Calu3 (cell line): ENCODE data around the gene HARS1. TPM values are rescaled to one million over a fixed set of nuclear protein-coding genes. Genes with fewer than 3 reads are reported as not detected.
A peak's percentile ranks its signal among the peaks of the same experiment; 100 is the strongest.

Source experiments
- BruUV-seq: library from RNA; stranded (reverse); fragments of 400-500 nt; replicated peaks from 2 replicates; lab custom pipeline; 2021; lab: Mats Ljungman, UMichigan
- CTCF ChIA-PET: fragments of 300-600 bp; sonication (Branson Sonifier 250); formaldehyde crosslinking; loops from one replicate; lab custom pipeline; 2022; ENCODE audit warnings: antibody characterized with exemption; lab: Charles Lee
- DNase-seq: peaks from one replicate; pipeline ENCODE4 v3.0.0; 2022
- H3K27ac Mint-ChIP-seq: one replicate; pipeline ENCODE4 v1.8.0; 2022; ENCODE audit warnings: mixed read lengths; ENCODE audit not compliant: unreplicated experiment
- H3K27me3 Mint-ChIP-seq: one replicate; pipeline ENCODE4 v1.8.0; 2022; ENCODE audit warnings: mixed read lengths; ENCODE audit not compliant: unreplicated experiment
- H3K36me3 Mint-ChIP-seq: one replicate; pipeline ENCODE4 v1.8.0; 2022; ENCODE audit warnings: mild to moderate bottlenecking, moderate library complexity, mixed read lengths; ENCODE audit not compliant: insufficient read depth, unreplicated experiment
- H3K4me1 Mint-ChIP-seq: one replicate; pipeline ENCODE4 v1.8.0; 2022; ENCODE audit warnings: mild to moderate bottlenecking, low read depth, mixed read lengths; ENCODE audit not compliant: unreplicated experiment
- H3K4me3 Mint-ChIP-seq: one replicate; pipeline ENCODE4 v1.8.0; 2022; ENCODE audit warnings: mild to moderate bottlenecking, low read depth, moderate library complexity, mixed read lengths; ENCODE audit not compliant: unreplicated experiment
- H3K9me3 Mint-ChIP-seq: one replicate; pipeline ENCODE4 v1.8.0; 2022; ENCODE audit warnings: low read depth, mixed read lengths; ENCODE audit not compliant: unreplicated experiment
- CTCF ChIP-seq: fragments of 200-600 bp; IDR thresholded peaks from one replicate; pipeline ENCODE4 v1.8.0; 2022; ENCODE audit warnings: antibody characterized with exemption; ENCODE audit not compliant: unreplicated experiment
- intact Hi-C: fragments of 100-400 bp; cut with micrococcal nuclease; formaldehyde crosslinking; loops from one replicate; pipeline ENCODE4 v1.10.0; 2022; ENCODE audit not compliant: unreplicated experiment
- total RNA-seq: library from RNA; stranded (reverse); gene quantifications from 2 replicates; pipeline ENCODE4 v1.2.3, GENCODE V29; 2022

HARS1 gene
- total RNA-seq, 1 experiment from 2014 or later = 79.9 TPM

GRCh38 chr5:140633021-140633471 lies 58.1 kb downstream of the HARS1 start, which contains the start of gene CD14:
Gene CD14, minus strand, starts transcription at chr5:140633175. Its CDS starts 104 bp downstream, at chr5:140633071.
- peak within 1 kb of the TSS; percentile 39 for H3K27ac Mint-ChIP-seq
- CTCF ChIA-PET = interaction anchor here (1.0 to 2.0 kb wide), 5 partner anchors 14 to 85 kb away, joined by 3 to 8 read pairs (median 7); partner anchors contain the start of genes EIF4EBP3, IK, NDUFA2 and SRA1
- intact Hi-C loops = loop anchor here (2.0 to 10.0 kb wide), 2 partner anchors 228 to 260 kb away; partner anchors contain the start of gene ANKHD1
- peaks cover 3% of the 10 kb centered on the region for H3K9me3 Mint-ChIP-seq
- H3K4me3 Mint-ChIP-seq = peak within 1 kb of the TSS; percentile 81
- no peak for TF ChIP-seq CTCF
- peaks cover 14% of the 10 kb centered on the region for H3K27me3 Mint-ChIP-seq
- H3K36me3 Mint-ChIP-seq = peaks cover 18% of the 10 kb centered on the region
- H3K4me1 Mint-ChIP-seq = peaks cover 29% of the 10 kb centered on the region
- peak; percentile 66 for DNase-seq
- no TSS peak for BruUV-seq

GRCh38 chr5:140632366-140633020 lies 58.7 kb downstream of the HARS1 start:
- DNase-seq = peak; percentile 58
- TF ChIP-seq CTCF = no peak
- Mint-ChIP-seq H3K4me1 (peaks cover 24% of the 10 kb centered on the region), H3K27me3 (peaks cover 14% of the 10 kb centered on the region), H3K4me3 (peak overlapping the region; percentile 81), H3K27ac (peak overlapping the region; percentile 39), H3K9me3 (peaks cover 5% of the 10 kb centered on the region), H3K36me3 (peaks cover 18% of the 10 kb centered on the region)
- intact Hi-C loops = loop anchor here (2.0 to 10.0 kb wide), 2 partner anchors 228 to 260 kb away; partner anchors contain the start of gene ANKHD1
- BruUV-seq = no TSS peak
- CTCF ChIA-PET = interaction anchor here (1.0 to 2.0 kb wide), 5 partner anchors 15 to 85 kb away, joined by 3 to 8 read pairs (median 7); partner anchors contain the start of genes EIF4EBP3, IK, NDUFA2 and SRA1

- Mint-ChIP-seq H3K4me3 (peak overlapping the region; percentile 81), H3K27ac (no peak overlapping the region), H3K9me3 (peaks cover 7% of the 10 kb centered on the region), H3K27me3 (peaks cover 14% of the 10 kb centered on the region), H3K4me1 (peaks cover 24% of the 10 kb centered on the region), H3K36me3 (peaks cover 18% of the 10 kb centered on the region)
- intact Hi-C loops = loop anchor here (2.0 to 10.0 kb wide), 2 partner anchors 227 to 259 kb away; partner anchors contain the start of gene ANKHD1
- no TSS peak for BruUV-seq
- CTCF ChIA-PET = interaction anchor here (1.2 to 2.0 kb wide), 3 partner anchors 15 to 84 kb away, joined by 7 to 8 read pairs (median 7); partner anchors contain the start of genes EIF4EBP3, IK and NDUFA2
- no peak for TF ChIP-seq CTCF
- DNase-seq = peak; percentile 51
Measured at GRCh38 chr5:140631831-140632365, 59.3 kb downstream of the HARS1 start.

GRCh38 chr5:140631036-140631417 lies 60.1 kb downstream of the HARS1 start:
- peaks cover 19% of the 10 kb centered on the region for H3K27me3 Mint-ChIP-seq
- no peak for DNase-seq
- H3K27ac Mint-ChIP-seq = no peak overlapping the region
- peaks cover 18% of the 10 kb centered on the region for H3K36me3 Mint-ChIP-seq
- peaks cover 8% of the 10 kb centered on the region for H3K9me3 Mint-ChIP-seq
- peak overlapping the region; percentile 81 for H3K4me3 Mint-ChIP-seq
- no TSS peak for BruUV-seq
- intact Hi-C loops = loop anchor here (10.0 kb wide), 1 partner anchor 226 kb away; the partner anchor contains the start of gene ANKHD1
- CTCF ChIA-PET = no interaction called here
- peaks cover 24% of the 10 kb centered on the region for H3K4me1 Mint-ChIP-seq
- TF ChIP-seq CTCF = no peak
